Mesothelial cell of epicardium (in vitro differentiated cells): ENCODE data around the gene TMEM121. TPM values are rescaled to one million over a fixed set of nuclear protein-coding genes. Genes with fewer than 3 reads are reported as not detected.

Experiments
- DNase-seq, 2 experiments: peaks; one replicate each; pipeline ENCODE4 v3.0.0; 2021; ENCODE audit warnings: low spot score in 2 of 2; ENCODE audit not compliant: unreplicated experiment in 2 of 2
- H3K27ac Mint-ChIP-seq: 2 replicates; pipeline ENCODE4 v1.8.0; 2021; ENCODE audit warnings: mixed read lengths
- H3K27me3 Mint-ChIP-seq: 2 replicates; pipeline ENCODE4 v1.8.0; 2021; ENCODE audit warnings: low read depth, mixed read lengths
- H3K36me3 Mint-ChIP-seq: 2 replicates; pipeline ENCODE4 v1.8.0; 2021; ENCODE audit warnings: mixed read lengths
- H3K4me1 Mint-ChIP-seq: 2 replicates; pipeline ENCODE4 v1.8.0; 2021; ENCODE audit warnings: mixed read lengths
- H3K4me3 Mint-ChIP-seq: 2 replicates; pipeline ENCODE4 v1.8.0; 2021; ENCODE audit warnings: mild to moderate bottlenecking, moderate library complexity, mixed read lengths
- H3K9me3 Mint-ChIP-seq: 2 replicates; pipeline ENCODE4 v1.8.0; 2021; ENCODE audit warnings: mixed read lengths
- total RNA-seq: library from RNA; stranded (reverse); gene quantifications from 3 replicates; pipeline ENCODE4 v1.2.1, GENCODE V29; 2021
- TF ChIP-seq, protein P1 (sequence below): fragments of 200-600 bp; sonication (generic); IDR thresholded peaks from one replicate; pipeline ENCODE4 v1.5.0; 2021; ENCODE audit warnings: antibody characterized with exemption; ENCODE audit not compliant: unreplicated experiment

Gene TMEM121
- total RNA-seq, 1 donor from 2014 or later, result 5.6 TPM

DNA sequence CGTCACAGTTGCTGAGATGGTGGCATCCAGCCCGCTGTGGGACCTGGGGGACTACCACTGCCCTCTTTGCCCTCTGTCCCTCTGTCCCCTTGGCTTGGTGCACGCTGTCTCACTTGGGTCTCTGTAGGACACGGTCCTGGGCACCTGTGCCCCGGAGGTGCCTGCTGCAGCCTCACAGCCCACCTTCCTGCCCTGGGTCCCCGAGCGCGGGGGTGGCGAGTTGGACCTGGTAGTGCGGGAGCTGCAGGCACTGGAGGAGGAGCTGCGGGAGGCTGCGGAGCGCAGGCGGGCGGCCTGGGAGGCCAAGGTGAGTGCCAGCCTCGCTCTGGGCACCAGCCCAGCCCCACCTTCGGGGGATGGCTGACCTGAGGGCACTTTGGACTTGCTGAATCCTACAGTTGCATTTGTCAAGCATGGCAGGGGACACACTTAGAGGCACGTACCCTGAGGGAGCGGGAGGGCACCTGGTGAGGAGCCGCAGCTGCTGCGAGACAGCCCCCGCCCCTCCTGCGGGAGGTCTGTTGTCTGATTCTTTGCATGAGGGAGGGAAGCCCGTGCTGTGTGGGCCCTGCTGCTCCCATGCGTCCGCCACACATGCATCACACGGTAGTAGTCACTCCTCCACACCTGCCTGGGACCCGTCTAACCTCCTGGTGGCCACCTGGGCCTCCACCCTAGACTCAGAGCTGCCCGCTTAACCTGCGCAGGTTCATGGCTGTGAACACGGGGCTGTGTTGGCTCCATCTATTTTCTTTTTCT, 28.5 kb upstream of the TMEM121 start:
- Mint-ChIP-seq H3K4me3 (no peak overlapping the region), H3K9me3 (no peaks in the 10 kb centered on the region), H3K27ac (no peak overlapping the region), H3K36me3 (no peaks in the 10 kb centered on the region), H3K27me3 (no peaks in the 10 kb centered on the region), H3K4me1 (no peaks in the 10 kb centered on the region)
- DNase-seq, result no peak
- TF ChIP-seq, protein P1, sequence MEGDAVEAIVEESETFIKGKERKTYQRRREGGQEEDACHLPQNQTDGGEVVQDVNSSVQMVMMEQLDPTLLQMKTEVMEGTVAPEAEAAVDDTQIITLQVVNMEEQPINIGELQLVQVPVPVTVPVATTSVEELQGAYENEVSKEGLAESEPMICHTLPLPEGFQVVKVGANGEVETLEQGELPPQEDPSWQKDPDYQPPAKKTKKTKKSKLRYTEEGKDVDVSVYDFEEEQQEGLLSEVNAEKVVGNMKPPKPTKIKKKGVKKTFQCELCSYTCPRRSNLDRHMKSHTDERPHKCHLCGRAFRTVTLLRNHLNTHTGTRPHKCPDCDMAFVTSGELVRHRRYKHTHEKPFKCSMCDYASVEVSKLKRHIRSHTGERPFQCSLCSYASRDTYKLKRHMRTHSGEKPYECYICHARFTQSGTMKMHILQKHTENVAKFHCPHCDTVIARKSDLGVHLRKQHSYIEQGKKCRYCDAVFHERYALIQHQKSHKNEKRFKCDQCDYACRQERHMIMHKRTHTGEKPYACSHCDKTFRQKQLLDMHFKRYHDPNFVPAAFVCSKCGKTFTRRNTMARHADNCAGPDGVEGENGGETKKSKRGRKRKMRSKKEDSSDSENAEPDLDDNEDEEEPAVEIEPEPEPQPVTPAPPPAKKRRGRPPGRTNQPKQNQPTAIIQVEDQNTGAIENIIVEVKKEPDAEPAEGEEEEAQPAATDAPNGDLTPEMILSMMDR, result no peak

DNA sequence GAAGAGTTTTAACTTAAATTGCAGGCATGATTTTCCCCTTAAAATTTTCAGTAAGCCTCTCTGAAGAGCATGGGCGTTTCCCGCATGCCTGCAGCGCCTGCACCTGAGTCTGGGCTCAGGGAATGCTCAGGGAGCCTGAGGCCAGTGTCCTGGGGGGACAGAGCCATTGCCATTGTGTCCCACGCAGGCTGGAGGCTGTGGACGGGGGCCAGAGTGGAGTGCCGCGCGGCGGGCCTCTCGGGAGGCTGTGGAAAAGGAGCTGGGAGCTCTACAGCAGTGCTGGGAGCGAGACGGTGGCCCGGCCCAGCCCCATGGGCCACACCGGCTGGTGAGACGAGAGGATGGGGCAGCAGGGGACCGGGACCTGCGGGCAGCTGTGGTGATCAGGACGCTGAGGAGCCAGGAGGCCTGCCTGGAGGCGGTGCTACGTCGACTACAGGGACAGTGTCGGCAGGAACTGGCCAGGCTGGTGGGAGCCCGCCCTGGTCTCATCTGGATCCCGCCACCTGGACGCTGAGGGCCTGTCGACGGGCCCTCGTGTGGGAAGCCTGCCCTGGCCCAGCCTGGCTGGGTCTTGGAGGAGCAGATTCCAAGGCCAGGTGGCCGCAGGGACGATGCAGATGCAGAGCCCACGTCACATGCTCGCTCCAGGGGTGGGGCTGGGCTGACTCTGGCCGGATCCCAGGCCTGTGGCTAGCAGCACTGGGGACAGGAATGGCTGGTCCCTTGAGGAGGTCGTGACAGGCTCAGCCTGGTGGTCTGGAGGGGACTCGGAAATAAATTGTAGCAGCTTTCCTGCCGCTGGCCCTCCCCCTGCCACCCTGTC, 27.7 kb upstream of the TMEM121 start:
- Mint-ChIP-seq H3K27me3 (no peaks in the 10 kb centered on the region), H3K9me3 (no peaks in the 10 kb centered on the region), H3K4me3 (no peak overlapping the region), H3K27ac (no peak overlapping the region), H3K4me1 (no peaks in the 10 kb centered on the region), H3K36me3 (no peaks in the 10 kb centered on the region)
- TF ChIP-seq, protein P1, result no peak
- no peak for DNase-seq

DNA sequence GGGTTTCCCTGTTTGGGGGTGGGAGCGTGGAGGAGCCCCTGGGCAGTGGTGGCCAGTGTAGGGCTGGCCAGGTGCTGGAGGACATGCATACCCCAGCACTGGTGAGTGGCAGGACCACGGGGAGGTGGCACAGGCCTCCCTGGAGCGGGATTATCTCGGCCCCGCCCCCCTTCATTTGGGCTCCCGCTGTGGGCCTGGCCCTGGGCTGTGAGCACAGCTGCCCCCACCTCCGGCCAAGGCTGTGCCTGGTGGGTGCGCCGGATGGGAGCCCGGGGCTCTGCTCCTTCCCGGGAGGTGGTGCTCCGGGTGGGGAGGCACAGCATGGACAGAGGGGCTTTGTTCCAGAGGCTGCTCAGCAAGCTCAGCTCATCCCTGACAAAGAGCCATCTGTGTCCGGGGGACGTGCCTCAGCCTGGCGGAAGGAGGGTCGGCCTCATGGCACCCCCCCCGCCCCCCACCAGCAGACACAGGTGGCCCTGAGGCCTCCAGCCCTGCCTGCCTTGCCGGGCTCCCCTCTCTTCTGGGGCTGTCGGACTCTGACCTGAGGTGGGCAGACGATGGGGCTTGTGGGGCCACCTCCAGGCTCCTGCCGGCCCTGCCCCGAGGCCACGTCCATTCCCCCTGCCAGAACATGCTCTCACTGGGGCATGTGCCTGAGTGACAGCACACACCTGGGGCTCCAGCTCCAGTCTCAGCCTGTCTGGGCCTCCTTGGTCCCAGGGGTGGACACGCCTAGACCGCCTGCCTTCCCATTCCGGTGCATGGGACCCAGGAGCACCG, 26.9 kb upstream of the TMEM121 start:
- no peaks in the 10 kb centered on the region for H3K9me3 Mint-ChIP-seq
- no peak for DNase-seq
- no peak overlapping the region for H3K27ac Mint-ChIP-seq
- H3K27me3 Mint-ChIP-seq, result no peaks in the 10 kb centered on the region
- no peaks in the 10 kb centered on the region for H3K4me1 Mint-ChIP-seq
- TF ChIP-seq, protein P1, result no peak
- H3K4me3 Mint-ChIP-seq, result no peak overlapping the region
- no peaks in the 10 kb centered on the region for H3K36me3 Mint-ChIP-seq

DNA sequence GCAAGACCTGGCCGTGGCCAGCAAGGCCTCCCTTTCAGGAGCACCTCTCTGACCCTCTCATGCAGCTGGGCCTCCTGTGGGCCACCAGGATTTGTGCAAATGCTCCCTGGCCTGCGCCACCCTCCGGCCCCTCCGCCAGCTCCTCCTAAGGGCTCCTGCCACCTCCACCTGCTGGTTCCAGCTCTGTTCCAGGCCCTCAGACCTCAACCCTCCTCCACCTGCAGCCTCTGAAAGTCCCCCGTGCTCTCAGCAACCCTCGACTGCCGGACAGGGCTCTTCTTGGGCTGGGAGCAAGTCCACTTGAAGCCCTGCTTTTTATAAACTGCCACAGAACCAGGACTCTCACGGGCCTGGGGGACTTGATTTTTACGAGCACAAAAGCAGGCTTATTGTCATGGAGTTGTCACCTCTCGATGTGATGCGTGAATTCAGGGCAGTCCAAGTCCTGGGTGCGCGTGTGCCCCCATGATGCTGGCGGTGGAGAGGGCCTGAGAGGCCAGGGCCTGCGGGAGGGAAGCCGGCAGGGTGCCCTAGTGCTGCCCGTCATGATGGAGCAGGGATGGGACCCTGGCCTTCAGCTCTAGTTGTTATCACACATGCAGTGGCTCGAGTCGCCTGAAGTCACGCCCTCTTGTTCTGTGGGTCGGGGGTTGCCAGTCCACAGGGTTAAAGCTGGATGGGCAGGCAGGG, 26.2 kb upstream of the TMEM121 start:
- Mint-ChIP-seq H3K9me3 (no peaks in the 10 kb centered on the region), H3K27ac (no peak overlapping the region), H3K36me3 (no peaks in the 10 kb centered on the region), H3K27me3 (no peaks in the 10 kb centered on the region), H3K4me3 (no peak overlapping the region), H3K4me1 (no peaks in the 10 kb centered on the region)
- TF ChIP-seq, protein P1, result no peak
- no peak for DNase-seq

DNA sequence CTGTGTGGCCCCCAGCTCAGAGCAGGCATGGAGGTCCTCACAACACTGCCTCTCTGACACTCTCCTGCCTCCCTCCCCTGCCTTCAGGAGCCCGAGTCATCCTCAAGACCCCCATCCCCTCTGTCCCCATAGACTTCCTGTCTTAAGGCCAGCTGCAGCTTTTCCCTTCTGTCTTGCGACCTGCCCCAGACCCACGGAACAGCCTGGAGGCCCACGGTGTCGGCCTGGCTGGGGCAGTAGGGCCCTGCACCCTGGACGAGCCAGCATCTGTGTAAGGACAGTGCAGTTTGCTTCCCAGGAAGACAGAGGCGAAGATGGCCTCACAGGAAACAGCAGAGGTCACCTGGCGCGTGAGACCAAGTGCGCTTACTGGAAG, 25.7 kb upstream of the TMEM121 start:
- no peaks in the 10 kb centered on the region for H3K9me3 Mint-ChIP-seq
- no peak overlapping the region for H3K4me3 Mint-ChIP-seq
- no peak for DNase-seq
- H3K27ac Mint-ChIP-seq, result no peak overlapping the region
- H3K27me3 Mint-ChIP-seq, result peaks cover 1% of the 10 kb centered on the region
- TF ChIP-seq, protein P1, result no peak
- H3K36me3 Mint-ChIP-seq, result no peaks in the 10 kb centered on the region
- H3K4me1 Mint-ChIP-seq, result no peaks in the 10 kb centered on the region
